ENCODE measurements around the gene UCK1.

Gene UCK1

GRCh38 chr9:131578731-131579504 lies 47.9 kb upstream of the UCK1 start:
- Histone ChIP-seq H3K9me2 (replicated peaks; ENCODE audit: control insufficient read depth, low read length) (no peaks in the 10 kb centered on the region), H3F3A (ENCODE audit: control insufficient read depth, insufficient read depth) (no peaks in the 10 kb centered on the region), H3K4me3 (ENCODE audit: low read length) (no peak overlapping the region), H3K9me3 (ENCODE audit: control insufficient read depth, insufficient read depth, low read length) (no peaks in the 10 kb centered on the region), H3K27ac (ENCODE audit: low read depth, low read length) (no peak overlapping the region), H4K20me1 (ENCODE audit: control insufficient read depth, insufficient read depth, low read depth, low read length) (no peaks in the 10 kb centered on the region), H3K4me1 (ENCODE audit: control insufficient read depth, low read length) (peaks cover 4% of the 10 kb centered on the region), H3K79me2 (ENCODE audit: control insufficient read depth, low read length) (no peaks in the 10 kb centered on the region), H3K27me3 (ENCODE audit: control insufficient read depth, low read length) (no peaks in the 10 kb centered on the region), H3K36me3 (ENCODE audit: control insufficient read depth, low read length) (peaks cover 71% of the 10 kb centered on the region), H3K4me2 (ENCODE audit: low read length) (no peak overlapping the region)
- TF ChIP-seq EZH2phosphoT487 (IDR thresholded peaks at IDR 0.05; ENCODE audit: borderline replicate concordance, low read length) (no peak), CTCF (IDR thresholded peaks at IDR 0.05; ENCODE audit: low read depth, low read length, poor library complexity, severe bottlenecking) (no peak)

GRCh38 chr9:131578021-131578420 lies 47.0 kb upstream of the UCK1 start:
- H4K20me1 ChIP-seq (ENCODE audit: control insufficient read depth, insufficient read depth, low read depth, low read length): no peaks in the 10 kb centered on the region
- no peaks in the 10 kb centered on the region for H3K79me2 ChIP-seq (ENCODE audit: control insufficient read depth, low read length)
- no peaks in the 10 kb centered on the region for H3K9me3 ChIP-seq (ENCODE audit: control insufficient read depth, insufficient read depth, low read length)
- H3K27ac ChIP-seq (ENCODE audit: low read depth, low read length): no peak overlapping the region
- H3K4me3 ChIP-seq (ENCODE audit: low read length): no peak overlapping the region
- H3K9me2 ChIP-seq (replicated peaks; ENCODE audit: control insufficient read depth, low read length): no peaks in the 10 kb centered on the region
- no peak overlapping the region for H3K4me2 ChIP-seq (ENCODE audit: low read length)
- no peaks in the 10 kb centered on the region for H3K27me3 ChIP-seq (ENCODE audit: control insufficient read depth, low read length)
- no peaks in the 10 kb centered on the region for H3F3A ChIP-seq (ENCODE audit: control insufficient read depth, insufficient read depth)
- peaks cover 4% of the 10 kb centered on the region for H3K4me1 ChIP-seq (ENCODE audit: control insufficient read depth, low read length)
- peaks cover 67% of the 10 kb centered on the region for H3K36me3 ChIP-seq (ENCODE audit: control insufficient read depth, low read length)
- TF ChIP-seq CTCF (IDR thresholded peaks at IDR 0.05; ENCODE audit: low read depth, low read length, poor library complexity, severe bottlenecking) (no peak), EZH2phosphoT487 (IDR thresholded peaks at IDR 0.05; ENCODE audit: borderline replicate concordance, low read length) (no peak)

- TF ChIP-seq CTCF (IDR thresholded peaks at IDR 0.05; ENCODE audit: low read depth, low read length, poor library complexity, severe bottlenecking): no peak
- TF ChIP-seq EZH2phosphoT487 (IDR thresholded peaks at IDR 0.05; ENCODE audit: borderline replicate concordance, low read length): no peak
- Histone ChIP-seq H3K9me3 (ENCODE audit: control insufficient read depth, insufficient read depth, low read length) (no peaks in the 10 kb centered on the region), H3K4me3 (ENCODE audit: low read length) (no peak overlapping the region), H3K27ac (ENCODE audit: low read depth, low read length) (no peak overlapping the region), H3K9me2 (replicated peaks; ENCODE audit: control insufficient read depth, low read length) (no peaks in the 10 kb centered on the region), H3K4me1 (ENCODE audit: control insufficient read depth, low read length) (peaks cover 4% of the 10 kb centered on the region), H3F3A (ENCODE audit: control insufficient read depth, insufficient read depth) (no peaks in the 10 kb centered on the region), H3K79me2 (ENCODE audit: control insufficient read depth, low read length) (no peaks in the 10 kb centered on the region), H3K4me2 (ENCODE audit: low read length) (no peak overlapping the region), H3K36me3 (ENCODE audit: control insufficient read depth, low read length) (peaks cover 60% of the 10 kb centered on the region), H4K20me1 (ENCODE audit: control insufficient read depth, insufficient read depth, low read depth, low read length) (no peaks in the 10 kb centered on the region), H3K27me3 (ENCODE audit: control insufficient read depth, low read length) (no peaks in the 10 kb centered on the region)
Measured at GRCh38 chr9:131577005-131578000, 46.2 kb upstream of the UCK1 start.

Measured in DOHH2 (cell line).